ENCODE data around the gene CSF1. TPM values are rescaled to one million over a fixed set of nuclear protein-coding genes. Genes with fewer than 3 reads are reported as not detected.
A peak's percentile ranks its signal among the peaks of the same experiment; 100 is the strongest.

CSF1 gene
- total and polyA plus RNA-seq, 2 of the 13 experiments (the other 11 are each of a cell fraction or from before 2014, with no cell fraction given) = 4.6 to 13.3 TPM

DNA sequence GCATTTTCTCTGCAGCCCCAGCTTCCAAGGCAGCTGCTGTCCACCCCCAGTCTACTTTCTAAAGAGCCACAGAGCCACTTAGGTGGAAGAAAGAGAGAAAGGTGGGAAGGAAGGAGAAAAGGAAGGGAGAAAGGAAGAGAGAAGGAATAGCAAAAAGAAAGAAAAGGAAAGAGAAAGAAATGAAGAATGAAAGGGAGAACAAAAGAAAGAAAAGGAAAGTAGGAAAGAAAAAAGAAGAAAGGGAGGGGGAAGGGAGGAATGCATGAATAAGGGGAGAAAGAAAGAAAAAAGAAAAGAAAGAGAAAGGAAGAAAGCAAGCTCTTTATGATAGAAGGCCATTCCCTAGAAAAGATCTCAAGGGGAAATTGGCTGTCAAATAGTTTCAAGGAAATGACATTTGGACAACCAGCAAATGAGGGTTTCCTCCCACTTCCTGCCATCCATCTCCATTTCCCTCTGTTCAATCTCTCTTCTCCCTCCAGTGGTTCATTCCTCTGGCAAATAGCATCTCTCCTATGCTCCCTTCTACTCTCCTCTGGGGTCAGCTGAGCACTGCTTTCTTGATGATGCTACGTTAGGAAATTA, 3.4 kb upstream of the CSF1 start:
- Histone ChIP-seq H3K9ac (ENCODE audit: insufficient read depth, low read depth, low read length) (no peak overlapping the region), H2AFZ (ENCODE audit: low read length) (no peak overlapping the region), H4K20me1 (ENCODE audit: insufficient read depth, low read length) (no peaks in the 10 kb centered on the region), H3K9me3 (ENCODE audit: low read length) (no peaks in the 10 kb centered on the region), H3K4me1 (ENCODE audit: insufficient read depth, low read length) (peaks cover 81% of the 10 kb centered on the region), H3K27ac (ENCODE audit: extremely low read length, insufficient read depth, low read length) (no peak overlapping the region), H3K4me2 (ENCODE audit: low read depth, low read length) (no peak overlapping the region), H3K4me3 (replicated peaks in 1 of 3; ENCODE audit: insufficient read depth in 1 of 3, low read depth in 2 of 3, low read length in 3 of 3) (no peak overlapping the region), H3K79me2 (ENCODE audit: insufficient read depth, low read length) (peaks cover 14% of the 10 kb centered on the region), H3K36me3 (replicated peaks in 1 of 2; ENCODE audit: control insufficient read depth in 1 of 2, insufficient read depth in 2 of 2, low read length in 2 of 2) (no peaks in the 10 kb centered on the region), H3K27me3 (ENCODE audit: control insufficient read depth in 1 of 2, insufficient read depth in 2 of 2, low read length in 2 of 2) (peaks cover 3 to 49% of the 10 kb centered on the region in 2 experiments)
- in situ Hi-C loops (cut with HindIII; ENCODE audit: extremely low pct_ligation_motif_present, low pct_unique_long_range_greater_than_20kb) (no loop called here), intact Hi-C loops (cut with micrococcal nuclease; ENCODE audit: unreplicated experiment) (no loop called here)
- ChIA-PET POLR2A (no interaction called here), CTCF (ENCODE audit: low intra/inter-chr PET ratio, low total read pairs) (no interaction called here)
- WGBS (ENCODE audit: low lambda C conversion rate) = 25% methylated on average over 1 of the region's 1 CpG
- DNase-seq (ENCODE audit: low spot score) = no peak
- TF ChIP-seq CEBPZ (IDR thresholded peaks at IDR 0.05; ENCODE audit: low read length) (no peak), IRF2 (CRISPR knock-in tag; IDR thresholded peaks at IDR 0.05) (no peak), ZNF44 (CRISPR knock-in tag; IDR thresholded peaks at IDR 0.05) (no peak), BCL6 (CRISPR knock-in tag; IDR thresholded peaks at IDR 0.05) (no peak), ZKSCAN8 (CRISPR knock-in tag; IDR thresholded peaks at IDR 0.05; ENCODE audit: borderline replicate concordance) (no peak), ZNF710 (CRISPR knock-in tag; IDR thresholded peaks at IDR 0.05; ENCODE audit: borderline replicate concordance) (no peak)
- TF ChIP-seq, protein P1, sequence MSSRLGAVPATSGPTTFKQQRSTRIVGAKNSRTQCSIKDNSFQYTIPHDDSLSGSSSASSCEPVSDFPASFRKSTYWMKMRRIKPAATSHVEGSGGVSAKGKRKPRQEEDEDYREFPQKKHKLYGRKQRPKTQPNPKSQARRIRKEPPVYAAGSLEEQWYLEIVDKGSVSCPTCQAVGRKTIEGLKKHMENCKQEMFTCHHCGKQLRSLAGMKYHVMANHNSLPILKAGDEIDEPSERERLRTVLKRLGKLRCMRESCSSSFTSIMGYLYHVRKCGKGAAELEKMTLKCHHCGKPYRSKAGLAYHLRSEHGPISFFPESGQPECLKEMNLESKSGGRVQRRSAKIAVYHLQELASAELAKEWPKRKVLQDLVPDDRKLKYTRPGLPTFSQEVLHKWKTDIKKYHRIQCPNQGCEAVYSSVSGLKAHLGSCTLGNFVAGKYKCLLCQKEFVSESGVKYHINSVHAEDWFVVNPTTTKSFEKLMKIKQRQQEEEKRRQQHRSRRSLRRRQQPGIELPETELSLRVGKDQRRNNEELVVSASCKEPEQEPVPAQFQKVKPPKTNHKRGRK (CRISPR knock-in tag; IDR thresholded peaks at IDR 0.05) = peak; percentile 76; the same call in 1 of the 2 replicates
- TF ChIP-seq, protein P2, sequence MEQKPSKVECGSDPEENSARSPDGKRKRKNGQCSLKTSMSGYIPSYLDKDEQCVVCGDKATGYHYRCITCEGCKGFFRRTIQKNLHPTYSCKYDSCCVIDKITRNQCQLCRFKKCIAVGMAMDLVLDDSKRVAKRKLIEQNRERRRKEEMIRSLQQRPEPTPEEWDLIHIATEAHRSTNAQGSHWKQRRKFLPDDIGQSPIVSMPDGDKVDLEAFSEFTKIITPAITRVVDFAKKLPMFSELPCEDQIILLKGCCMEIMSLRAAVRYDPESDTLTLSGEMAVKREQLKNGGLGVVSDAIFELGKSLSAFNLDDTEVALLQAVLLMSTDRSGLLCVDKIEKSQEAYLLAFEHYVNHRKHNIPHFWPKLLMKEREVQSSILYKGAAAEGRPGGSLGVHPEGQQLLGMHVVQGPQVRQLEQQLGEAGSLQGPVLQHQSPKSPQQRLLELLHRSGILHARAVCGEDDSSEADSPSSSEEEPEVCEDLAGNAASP (CRISPR knock-in tag; IDR thresholded peaks at IDR 0.05; ENCODE audit: borderline replicate concordance) = no peak
- FAIRE-seq = no peak
- BruUV-seq (replicated peaks) = no TSS peak
- ATAC-seq = no peak

Data from HepG2 (cell line).